ENCODE results near the gene SKA2.
"Not testable (repeated sequence)": the region's sequence is repeated elsewhere in the genome, so short reads cannot be mapped to it uniquely, and the experiment has no call there.

The SKA2 gene

GRCh38 chr17:59105852-59106462 lies 49.0 kb downstream of the SKA2 start:
- DNase-seq (ENCODE audit: insufficient read length, low spot score) (peak; percentile 64), FAIRE-seq (peak; percentile 91)

GRCh38 chr17:59101178-59101577 lies 53.8 kb downstream of the SKA2 start:
- FAIRE-seq (no peak), DNase-seq (ENCODE audit: insufficient read length, low spot score) (no peak)

GRCh38 chr17:59097876-59098275 lies 57.1 kb downstream of the SKA2 start:
- FAIRE-seq = no peak

GRCh38 chr17:59094861-59095530 lies 60.0 kb downstream of the SKA2 start:
- FAIRE-seq (no peak), DNase-seq (ENCODE audit: insufficient read length, low spot score) (no peak)

More at GRCh38 chr17:59097876-59098275, 57.1 kb downstream of the SKA2 start:
- no peak for DNase-seq (ENCODE audit: insufficient read length, low spot score)

DNA sequence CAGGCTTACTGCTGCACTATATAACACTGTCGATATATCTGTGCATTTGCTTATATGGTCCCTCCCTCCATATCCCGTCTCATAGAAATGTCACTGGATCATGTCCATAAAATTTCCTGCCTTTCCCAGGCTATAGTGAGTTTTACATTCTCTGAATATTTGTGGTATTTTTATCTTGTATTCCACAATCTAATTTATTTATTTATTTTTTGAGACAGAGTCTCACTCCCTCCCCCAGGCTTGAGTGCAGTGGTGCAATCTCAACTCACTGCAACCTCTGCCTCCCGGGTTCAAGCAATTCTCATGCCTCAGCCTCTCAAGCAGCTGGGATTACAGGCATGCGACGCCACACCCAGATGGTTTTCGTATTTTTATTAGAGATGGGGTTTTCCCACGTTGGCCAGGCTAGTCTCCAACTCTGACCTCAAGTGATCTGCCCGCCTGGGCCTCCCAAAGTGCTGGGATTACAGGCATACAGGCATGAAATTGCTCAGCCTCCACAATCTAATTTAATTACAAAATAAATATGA lies 61.2 kb downstream of the SKA2 start:
- peak; percentile 91 for DNase-seq (ENCODE audit: insufficient read length, low spot score)
- FAIRE-seq = peak; percentile 57

DNA sequence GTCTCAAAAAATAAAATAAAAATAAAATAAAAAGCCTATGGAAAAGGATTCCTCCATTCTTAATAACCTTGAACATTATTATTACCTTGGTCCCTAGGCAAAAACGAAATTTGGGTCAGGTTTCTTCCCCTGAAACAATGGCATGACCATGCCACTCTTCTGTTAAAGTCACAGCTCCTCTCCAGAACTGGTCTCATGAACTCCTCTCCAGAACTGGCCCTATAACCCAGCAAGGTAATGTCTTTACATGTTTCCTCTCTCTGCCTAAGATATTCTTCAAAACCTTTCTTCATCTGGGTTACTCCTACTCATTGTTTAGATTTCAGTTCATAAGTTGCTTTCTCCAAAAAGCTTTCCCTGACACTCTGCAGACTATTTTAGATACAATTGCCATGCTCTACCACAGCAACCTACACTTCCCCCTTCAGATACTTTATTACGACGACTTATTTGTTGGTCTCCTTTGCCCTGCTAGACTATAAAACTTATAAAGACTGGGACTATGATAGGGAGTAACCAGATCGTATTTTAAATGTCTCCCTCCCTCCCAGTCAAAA lies 61.8 kb downstream of the SKA2 start:
- FAIRE-seq = no peak
- no peak for DNase-seq (ENCODE audit: insufficient read length, low spot score)

DNA sequence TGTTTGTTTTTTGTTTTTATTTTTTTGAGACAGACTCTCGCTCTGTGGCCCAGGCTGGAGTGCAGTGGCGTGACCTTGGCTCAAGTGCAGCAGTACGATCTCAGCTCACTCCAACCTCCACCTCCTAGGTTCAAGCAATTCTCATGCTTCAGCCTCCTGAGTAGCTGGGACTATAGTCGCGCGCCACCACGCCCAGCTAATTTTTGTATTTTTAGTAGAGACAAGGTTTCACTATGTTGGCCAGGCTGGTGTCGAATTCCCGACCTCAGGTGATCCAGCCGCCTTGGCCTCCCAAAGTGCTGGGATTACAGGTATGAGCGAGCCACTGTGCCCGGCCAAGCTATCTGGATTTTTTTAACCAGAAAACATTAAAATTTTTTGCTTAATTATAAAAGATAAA lies 64.4 kb downstream of the SKA2 start:
- not testable (repeated sequence) for DNase-seq (ENCODE audit: insufficient read length, low spot score); FAIRE-seq

DNA sequence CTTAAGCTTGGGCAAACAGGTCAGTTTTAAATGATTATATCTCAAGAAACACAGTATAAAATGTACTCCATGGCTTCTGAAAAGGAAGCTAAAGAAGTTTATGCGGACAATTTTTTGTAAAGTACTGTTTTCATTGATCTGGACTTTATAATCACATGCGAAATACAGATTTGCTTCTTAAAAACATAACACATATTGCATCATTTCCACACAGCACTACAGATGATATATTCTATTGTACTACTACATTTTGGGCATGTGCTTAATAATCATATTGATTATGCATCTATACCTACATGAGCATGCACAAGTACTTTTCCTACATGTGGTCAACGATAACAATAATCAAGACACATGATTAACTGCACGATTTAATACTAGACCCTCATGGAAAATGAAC lies 70.8 kb downstream of the SKA2 start:
- DNase-seq (ENCODE audit: insufficient read length, low spot score) (no peak), FAIRE-seq (no peak)

- FAIRE-seq = no peak
- peak; percentile 48 for DNase-seq (ENCODE audit: insufficient read length, low spot score)
Measured at GRCh38 chr17:59074494-59074893, 80.5 kb downstream of the SKA2 start.

- FAIRE-seq = peak; percentile 76
- DNase-seq (ENCODE audit: insufficient read length, low spot score) = no peak
Measured at GRCh38 chr17:59073972-59074371, 81.0 kb downstream of the SKA2 start.

DNA sequence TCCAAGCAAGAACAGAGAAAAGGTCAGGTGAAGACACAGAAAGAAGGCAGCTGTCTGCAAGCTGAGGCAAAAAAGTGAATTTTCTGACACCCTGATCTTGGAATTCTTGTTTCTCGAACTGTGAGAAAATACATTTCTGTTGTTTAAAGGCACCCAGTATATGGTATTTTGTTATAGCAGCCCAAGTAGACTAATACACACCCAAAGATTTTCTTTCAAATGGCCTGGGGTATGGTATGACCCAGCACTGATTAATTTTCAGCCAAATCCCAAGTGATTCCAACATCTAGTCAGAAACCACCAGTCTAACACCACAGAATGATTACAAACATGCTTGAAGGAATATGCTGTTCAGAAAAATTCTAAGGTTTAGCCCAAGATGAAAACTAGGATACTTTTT lies 85.1 kb downstream of the SKA2 start:
- FAIRE-seq (no peak), DNase-seq (ENCODE audit: insufficient read length, low spot score) (no peak)

DNA sequence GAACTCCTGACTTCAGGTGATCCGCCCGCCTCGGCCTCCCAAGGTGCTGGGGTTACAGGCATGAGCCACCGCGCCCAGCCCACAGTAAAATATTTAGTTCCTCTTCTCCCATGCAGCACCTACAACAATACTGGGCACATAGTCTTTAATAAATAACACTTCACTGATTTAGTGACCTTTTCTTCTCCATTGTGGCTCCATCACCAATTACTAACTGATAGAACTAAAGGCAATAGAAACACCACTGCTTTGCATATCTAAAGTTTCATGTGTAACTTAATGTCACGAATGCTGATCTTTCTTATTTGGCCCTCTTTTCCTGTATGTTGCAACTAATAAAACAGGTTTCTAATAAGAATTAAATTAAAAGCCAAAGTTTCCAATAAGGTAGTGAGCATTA lies 87.2 kb downstream of the SKA2 start:
- DNase-seq (ENCODE audit: insufficient read length, low spot score) = no peak
- no peak for FAIRE-seq

GRCh38 chr17:59067340-59067739 lies 87.6 kb downstream of the SKA2 start:
- DNase-seq (ENCODE audit: insufficient read length, low spot score) = no peak
- no peak for FAIRE-seq

GRCh38 chr17:59062509-59062908 lies 92.5 kb downstream of the SKA2 start:
- FAIRE-seq = no peak
- no peak for DNase-seq (ENCODE audit: insufficient read length, low spot score)
